Psoas muscle (tissue), 8 donors: ENCODE measurements around the gene GALNT10. TPM values are rescaled to one million over a fixed set of nuclear protein-coding genes. Genes with fewer than 3 reads are reported as not detected.

ENCODE experiments used
- ATAC-seq, 4 donors: fragments of 200-7000 bp; cut with Tn5 transposase; one replicate each; pipeline ENCODE4 v1.9.1; 2020; ENCODE audit warnings: moderate library complexity in 3 of 4, mild to moderate bottlenecking in 2 of 4
- DNase-seq, 2 donors: peaks; one replicate each; pipeline ENCODE4 v3.0.0-alpha.2; 2020
- H3K27ac ChIP-seq: fragments of 200-600 bp; one replicate; pipeline ENCODE4 v1.8.0; 2022
- H3K27me3 ChIP-seq, 3 donors: fragments of 200-600 bp in 1 of 3; one replicate each; pipeline versions ENCODE4 v1.6.1 to v1.8.0; 2013 to 2022; ENCODE audit warnings: low read length in 2 of 3, mild to moderate bottlenecking in 2 of 3, moderate library complexity in 1 of 3; ENCODE audit not compliant: insufficient read depth in 3 of 3
- H3K36me3 ChIP-seq, 2 donors: fragments of 200-600 bp in 1 of 2; one replicate each; pipeline versions ENCODE4 v1.6.1 to v1.8.0; 2013 to 2022; ENCODE audit warnings: low read depth in 1 of 2, mild to moderate bottlenecking in 1 of 2, moderate library complexity in 1 of 2; ENCODE audit not compliant: insufficient read depth in 1 of 2
- H3K4me1 ChIP-seq: fragments of 200-600 bp; one replicate; pipeline ENCODE4 v1.8.0; 2022
- H3K4me3 ChIP-seq: fragments of 200-600 bp; one replicate; pipeline ENCODE4 v1.8.0; 2022; ENCODE audit warnings: mild to moderate bottlenecking
- H3K9me3 ChIP-seq: fragments of 200-600 bp; one replicate; pipeline ENCODE4 v1.8.0; 2022
- WGBS, 3 donors: extraction: QIAGEN DNeasy Blood & Tissue Kit; methylation state at CpG; one replicate each; pipeline versions ENCODE4 v1.1.6 to v1.1.7; 2013; 5-methylcytosine and 5-hydroxymethylcytosine counted together
- intact Hi-C, 2 donors: fragments of 100-400 bp; cut with DNase I; formaldehyde crosslinking; loops; one replicate each; pipeline versions ENCODE4 v1.11.0 to v1.14.2; 2022
- polyA plus RNA-seq, 3 donors: library from polyadenylated mRNA; stranded (reverse); fragments of 200-250 nt; gene quantifications; one replicate each; pipeline ENCODE4 v1.2.3, GENCODE V29; 2013
- total RNA-seq, 4 donors: library from RNA; stranded (reverse); fragmentation: NEBNext Ultra II Directional in 2 of 4; extraction: Animal tissue kit (Norgen Biotek cat#: 25700) in 2 of 4; gene quantifications; one replicate each; pipeline versions ENCODE4 v1.2.1 to v1.2.4, GENCODE V29; 2021 to 2023
- TF ChIP-seq, protein P1 (sequence below): fragments of 200-600 bp; IDR thresholded peaks from one replicate; pipeline ENCODE4 v1.8.0; 2022; ENCODE audit warnings: antibody characterized with exemption
- donor health status: healthy with polysubstance abuse.
- donor health status: DM: no; HTN: no; CAD: no; lungs with moderate emphysema.
- donor health status: Bipolar disorder and iron deficiency.
- donor health status: healthy.
- donor health status: DM: yes; HTN: yes; CAD: no.
- donor health status: DM: no; HTN: no; CAD: no.
- donor health status: DM: no; HTN: no; CAD: no.
- donor health status: DM: yes; HTN: yes; CAD: no.

GALNT10 gene
- total and polyA plus RNA-seq, 7 donors: 4.2 to 9.9 (median 6.8) TPM

DNA sequence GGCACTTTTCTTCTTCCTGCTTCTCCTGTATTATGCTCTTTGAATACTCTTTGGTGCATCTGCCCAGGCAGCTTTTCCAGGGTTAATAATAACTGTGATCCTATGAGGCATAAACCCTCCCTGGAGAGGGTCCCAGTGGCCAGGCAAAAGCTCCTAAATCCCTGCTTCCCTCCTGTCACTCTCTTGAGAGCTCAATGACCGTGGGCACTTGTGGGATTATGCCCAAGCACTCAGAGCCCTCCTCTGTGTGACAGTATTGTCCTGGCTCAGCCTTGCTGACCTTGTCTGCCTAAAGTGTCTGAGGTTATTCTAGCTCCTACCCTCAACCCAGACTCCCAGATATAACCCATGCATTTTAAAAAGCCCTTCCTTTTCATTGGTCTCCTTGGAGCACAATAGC lies 51.9 kb downstream of the GALNT10 start:
- intact Hi-C loops: no loop called here
- Histone ChIP-seq H3K27ac (no peak overlapping the region), H3K9me3 (no peaks in the 10 kb centered on the region), H3K4me3 (no peak overlapping the region), H3K27me3 (no peaks in the 10 kb centered on the region), H3K36me3 (no peaks in the 10 kb centered on the region), H3K4me1 (peaks cover 5% of the 10 kb centered on the region)
- WGBS, 3 donors: 38 to 63% (median 38%) methylated on average over 1 of the region's 1 CpG
- TF ChIP-seq, protein P1, sequence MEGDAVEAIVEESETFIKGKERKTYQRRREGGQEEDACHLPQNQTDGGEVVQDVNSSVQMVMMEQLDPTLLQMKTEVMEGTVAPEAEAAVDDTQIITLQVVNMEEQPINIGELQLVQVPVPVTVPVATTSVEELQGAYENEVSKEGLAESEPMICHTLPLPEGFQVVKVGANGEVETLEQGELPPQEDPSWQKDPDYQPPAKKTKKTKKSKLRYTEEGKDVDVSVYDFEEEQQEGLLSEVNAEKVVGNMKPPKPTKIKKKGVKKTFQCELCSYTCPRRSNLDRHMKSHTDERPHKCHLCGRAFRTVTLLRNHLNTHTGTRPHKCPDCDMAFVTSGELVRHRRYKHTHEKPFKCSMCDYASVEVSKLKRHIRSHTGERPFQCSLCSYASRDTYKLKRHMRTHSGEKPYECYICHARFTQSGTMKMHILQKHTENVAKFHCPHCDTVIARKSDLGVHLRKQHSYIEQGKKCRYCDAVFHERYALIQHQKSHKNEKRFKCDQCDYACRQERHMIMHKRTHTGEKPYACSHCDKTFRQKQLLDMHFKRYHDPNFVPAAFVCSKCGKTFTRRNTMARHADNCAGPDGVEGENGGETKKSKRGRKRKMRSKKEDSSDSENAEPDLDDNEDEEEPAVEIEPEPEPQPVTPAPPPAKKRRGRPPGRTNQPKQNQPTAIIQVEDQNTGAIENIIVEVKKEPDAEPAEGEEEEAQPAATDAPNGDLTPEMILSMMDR: no peak
- DNase-seq (no peak), ATAC-seq (no peak)

DNA sequence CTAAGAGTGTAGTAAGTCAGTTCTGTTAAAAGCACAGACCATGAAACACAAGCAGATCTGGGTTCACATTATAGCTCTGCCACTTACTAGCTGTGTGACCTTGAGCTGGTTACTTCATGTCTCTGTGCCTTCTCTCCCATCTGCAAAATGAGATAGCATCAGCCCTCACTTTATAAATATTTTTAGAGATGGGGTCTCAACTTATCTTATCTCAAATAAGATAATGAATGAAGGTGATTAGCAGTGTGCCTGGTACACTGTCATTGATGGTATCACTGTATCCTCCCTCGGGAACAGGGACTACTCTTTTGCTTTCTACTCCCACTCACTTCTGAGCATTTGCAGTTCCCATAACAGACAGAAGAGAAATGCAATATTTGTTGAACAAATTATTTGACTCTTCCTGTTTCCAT lies 52.4 kb downstream of the GALNT10 start:
- ATAC-seq (no peak), DNase-seq (no peak)
- TF ChIP-seq, protein P1: no peak
- intact Hi-C loops: no loop called here
- Histone ChIP-seq H3K36me3 (no peaks in the 10 kb centered on the region), H3K4me1 (peaks cover 5% of the 10 kb centered on the region), H3K27me3 (no peaks in the 10 kb centered on the region), H3K9me3 (no peaks in the 10 kb centered on the region), H3K4me3 (no peak overlapping the region), H3K27ac (no peak overlapping the region)
- 0 to 93% (median 55%) methylated on average over 1 of the region's 1 CpG for WGBS, 3 donors

DNA sequence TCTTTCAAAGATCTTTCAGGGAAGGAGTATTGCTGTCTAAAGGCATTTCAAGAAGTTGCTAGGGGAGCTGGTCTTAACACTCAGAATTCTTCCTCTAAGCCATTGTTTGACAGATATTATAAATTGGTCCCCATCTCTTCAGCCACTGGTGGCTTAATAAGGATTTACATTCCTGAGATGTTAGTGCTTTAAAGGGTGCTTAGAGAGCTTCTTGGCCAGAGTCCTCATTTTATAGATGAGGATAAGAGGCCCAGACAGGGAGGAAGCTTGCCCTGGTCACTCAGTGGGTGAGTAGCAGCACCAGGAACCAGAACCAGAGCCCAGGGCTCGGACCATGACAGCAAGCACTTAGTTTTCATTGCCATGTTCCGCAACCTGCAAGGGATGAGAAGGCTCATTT lies 53.2 kb downstream of the GALNT10 start:
- H3K27me3 ChIP-seq: no peaks in the 10 kb centered on the region
- no peak overlapping the region for H3K4me3 ChIP-seq
- 100% methylated on average over 2 of the region's 2 CpGs for WGBS, 3 donors
- no peaks in the 10 kb centered on the region for H3K9me3 ChIP-seq
- ATAC-seq: no peak
- H3K36me3 ChIP-seq: no peaks in the 10 kb centered on the region
- TF ChIP-seq, protein P1: no peak
- no peak for DNase-seq
- peaks cover 5% of the 10 kb centered on the region for H3K4me1 ChIP-seq
- intact Hi-C loops: no loop called here
- H3K27ac ChIP-seq: no peak overlapping the region

DNA sequence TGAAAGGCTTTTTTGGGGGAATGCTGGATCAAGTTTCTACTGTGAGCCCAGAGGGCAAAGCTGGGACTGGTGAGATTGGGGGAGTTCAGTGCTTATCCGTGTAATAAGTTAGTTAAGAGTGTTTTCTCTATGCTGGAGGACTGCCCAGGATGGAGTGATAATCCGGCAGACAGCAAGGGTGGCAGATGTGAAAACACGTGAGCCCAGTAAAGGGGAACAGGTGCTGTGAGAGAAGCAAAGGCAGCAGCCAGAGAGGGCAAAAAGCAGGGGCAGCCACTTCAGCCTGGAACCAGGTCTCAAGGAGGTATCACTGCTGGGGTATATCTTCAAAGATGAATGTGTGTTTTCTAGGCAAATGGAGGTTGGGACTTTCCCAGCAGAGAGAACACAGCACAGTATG lies 53.9 kb downstream of the GALNT10 start:
- TF ChIP-seq, protein P1: no peak
- no peak overlapping the region for H3K27ac ChIP-seq
- no peaks in the 10 kb centered on the region for H3K9me3 ChIP-seq
- no peak overlapping the region for H3K4me3 ChIP-seq
- WGBS, 3 donors: 34 to 44% (median 35%) methylated on average over 3 of the region's 3 CpGs
- ATAC-seq (no peak), DNase-seq (no peak)
- intact Hi-C loops: no loop called here
- H3K4me1 ChIP-seq: peaks cover 5% of the 10 kb centered on the region
- H3K27me3 ChIP-seq: no peaks in the 10 kb centered on the region
- H3K36me3 ChIP-seq: no peaks in the 10 kb centered on the region

DNA sequence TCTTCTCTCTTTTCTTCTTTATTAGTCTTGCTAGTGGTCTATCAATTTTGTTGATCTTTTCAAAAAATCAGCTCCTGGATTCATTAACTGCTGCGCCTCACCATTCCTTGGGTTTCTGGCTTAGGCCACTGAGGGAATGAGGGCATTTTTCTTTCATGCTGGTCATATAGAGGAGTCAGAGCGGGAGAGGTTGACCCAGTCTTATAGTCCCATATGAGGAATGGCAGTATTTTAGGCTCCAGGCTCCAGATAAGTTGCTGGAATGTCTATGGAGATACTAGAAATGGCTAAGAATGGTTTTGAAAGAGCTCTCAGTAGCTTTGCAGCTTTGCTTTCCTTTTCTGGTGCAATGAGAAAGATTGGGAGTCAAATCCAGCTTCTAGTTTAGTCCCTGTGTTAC lies 58.2 kb downstream of the GALNT10 start:
- 98 to 99% (median 98%) methylated on average over 2 of the region's 2 CpGs for WGBS, 3 donors
- Histone ChIP-seq H3K27ac (no peak overlapping the region), H3K27me3 (no peaks in the 10 kb centered on the region), H3K9me3 (no peaks in the 10 kb centered on the region), H3K4me1 (no peaks in the 10 kb centered on the region), H3K4me3 (no peak overlapping the region), H3K36me3 (no peaks in the 10 kb centered on the region)
- ATAC-seq (no peak), DNase-seq (no peak)
- TF ChIP-seq, protein P1: no peak
- intact Hi-C loops: no loop called here
